ENCODE data around the gene KDM3A. TPM values are rescaled to one million over a fixed set of nuclear protein-coding genes. Genes with fewer than 3 reads are reported as not detected.

The KDM3A gene
- polyA plus RNA-seq, 1 donor from 2014 or later: 51.2 TPM

- Histone ChIP-seq H3K9me2 (ENCODE audit: insufficient read depth, low read length) (no peaks in the 10 kb centered on the region), H2AFZ (ENCODE audit: low read depth, low read length) (no peak overlapping the region), H3K36me3 (ENCODE audit: insufficient read depth, low read length) (peaks cover 18% of the 10 kb centered on the region), H3K9me3 (ENCODE audit: low read length) (no peaks in the 10 kb centered on the region), H4K20me1 (ENCODE audit: insufficient read depth) (no peaks in the 10 kb centered on the region), H3K9ac (ENCODE audit: low read length) (no peak overlapping the region), H3F3A (ENCODE audit: insufficient read depth, low read length, poor library complexity, severe bottlenecking) (no peaks in the 10 kb centered on the region), H3K27ac (ENCODE audit: low read length) (no peak overlapping the region), H3K4me3 (ENCODE audit: low read length) (no peak overlapping the region), H3K4me2 (ENCODE audit: low read length) (no peak overlapping the region), H3K27me3 (ENCODE audit: insufficient read depth, low read depth, low read length) (no peaks in the 10 kb centered on the region), H3K79me2 (replicated peaks; ENCODE audit: insufficient read depth, low read length) (no peaks in the 10 kb centered on the region)
- TF ChIP-seq CTCF (IDR thresholded peaks at IDR 0.05; ENCODE audit: poor library complexity, severe bottlenecking) (no peak), MXI1 (conservative IDR thresholded peaks at IDR 0.05; ENCODE audit: poor library complexity, severe bottlenecking) (no peak), RAD21 (conservative IDR thresholded peaks at IDR 0.05) (no peak), POLR2AphosphoS5 (IDR thresholded peaks at IDR 0.05) (no peak), EP300 (conservative IDR thresholded peaks at IDR 0.05; ENCODE audit: poor library complexity, severe bottlenecking) (no peak), EZH2 (IDR thresholded peaks at IDR 0.05; ENCODE audit: borderline replicate concordance, insufficient read depth, low read length, poor library complexity, severe bottlenecking) (no peak), TAF1 (IDR thresholded peaks at IDR 0.05; ENCODE audit: low read depth) (no peak), SMC3 (conservative IDR thresholded peaks at IDR 0.05; ENCODE audit: poor library complexity) (no peak)
- TF ChIP-seq, protein P1, sequence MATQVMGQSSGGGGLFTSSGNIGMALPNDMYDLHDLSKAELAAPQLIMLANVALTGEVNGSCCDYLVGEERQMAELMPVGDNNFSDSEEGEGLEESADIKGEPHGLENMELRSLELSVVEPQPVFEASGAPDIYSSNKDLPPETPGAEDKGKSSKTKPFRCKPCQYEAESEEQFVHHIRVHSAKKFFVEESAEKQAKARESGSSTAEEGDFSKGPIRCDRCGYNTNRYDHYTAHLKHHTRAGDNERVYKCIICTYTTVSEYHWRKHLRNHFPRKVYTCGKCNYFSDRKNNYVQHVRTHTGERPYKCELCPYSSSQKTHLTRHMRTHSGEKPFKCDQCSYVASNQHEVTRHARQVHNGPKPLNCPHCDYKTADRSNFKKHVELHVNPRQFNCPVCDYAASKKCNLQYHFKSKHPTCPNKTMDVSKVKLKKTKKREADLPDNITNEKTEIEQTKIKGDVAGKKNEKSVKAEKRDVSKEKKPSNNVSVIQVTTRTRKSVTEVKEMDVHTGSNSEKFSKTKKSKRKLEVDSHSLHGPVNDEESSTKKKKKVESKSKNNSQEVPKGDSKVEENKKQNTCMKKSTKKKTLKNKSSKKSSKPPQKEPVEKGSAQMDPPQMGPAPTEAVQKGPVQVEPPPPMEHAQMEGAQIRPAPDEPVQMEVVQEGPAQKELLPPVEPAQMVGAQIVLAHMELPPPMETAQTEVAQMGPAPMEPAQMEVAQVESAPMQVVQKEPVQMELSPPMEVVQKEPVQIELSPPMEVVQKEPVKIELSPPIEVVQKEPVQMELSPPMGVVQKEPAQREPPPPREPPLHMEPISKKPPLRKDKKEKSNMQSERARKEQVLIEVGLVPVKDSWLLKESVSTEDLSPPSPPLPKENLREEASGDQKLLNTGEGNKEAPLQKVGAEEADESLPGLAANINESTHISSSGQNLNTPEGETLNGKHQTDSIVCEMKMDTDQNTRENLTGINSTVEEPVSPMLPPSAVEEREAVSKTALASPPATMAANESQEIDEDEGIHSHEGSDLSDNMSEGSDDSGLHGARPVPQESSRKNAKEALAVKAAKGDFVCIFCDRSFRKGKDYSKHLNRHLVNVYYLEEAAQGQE (IDR thresholded peaks at IDR 0.05; ENCODE audit: borderline replicate concordance): no peak
Measured at GRCh38 chr2:86477349-86477748, 36.2 kb downstream of the KDM3A start.

GRCh38 chr2:86480105-86480504, 38.9 kb downstream of the KDM3A start:
- Histone ChIP-seq H3K9me2 (ENCODE audit: insufficient read depth, low read length) (no peaks in the 10 kb centered on the region), H3K4me2 (ENCODE audit: low read length) (no peak overlapping the region), H3K36me3 (ENCODE audit: insufficient read depth, low read length) (peaks cover 29% of the 10 kb centered on the region), H3K27ac (ENCODE audit: low read length) (no peak overlapping the region), H2AFZ (ENCODE audit: low read depth, low read length) (no peak overlapping the region), H3F3A (ENCODE audit: insufficient read depth, low read length, poor library complexity, severe bottlenecking) (no peaks in the 10 kb centered on the region), H3K79me2 (replicated peaks; ENCODE audit: insufficient read depth, low read length) (no peaks in the 10 kb centered on the region), H3K9me3 (ENCODE audit: low read length) (no peaks in the 10 kb centered on the region), H3K27me3 (ENCODE audit: insufficient read depth, low read depth, low read length) (no peaks in the 10 kb centered on the region), H3K4me3 (ENCODE audit: low read length) (no peak overlapping the region), H3K9ac (ENCODE audit: low read length) (no peak overlapping the region), H4K20me1 (ENCODE audit: insufficient read depth) (no peaks in the 10 kb centered on the region)
- no peak for TF ChIP-seq MXI1 (conservative IDR thresholded peaks at IDR 0.05; ENCODE audit: poor library complexity, severe bottlenecking)
- no peak for TF ChIP-seq EZH2 (IDR thresholded peaks at IDR 0.05; ENCODE audit: borderline replicate concordance, insufficient read depth, low read length, poor library complexity, severe bottlenecking)
- TF ChIP-seq, protein P1 (IDR thresholded peaks at IDR 0.05; ENCODE audit: borderline replicate concordance): no peak
